K562 (cell line): ENCODE results near the gene ZNF189. TPM values are rescaled to one million over a fixed set of nuclear protein-coding genes. Genes with fewer than 3 reads are reported as not detected.

Experiments
- ATF1 ChIP-seq, 2 experiments: fragments of 450-650 bp in 1 of 2; IDR thresholded peaks; 2 replicates each; pipeline ENCODE4 v1.6.1; 2016; ENCODE audit warnings: missing compliant biosample characterization in 1 of 2, missing genetic modification characterization in 1 of 2
- CBFB ChIP-seq: sonication (generic); formaldehyde crosslinking; IDR thresholded peaks from 2 replicates; pipeline ENCODE4 v1.4.0; 2020; ENCODE audit warnings: mild to moderate bottlenecking, missing genetic modification reagents
- CBX3 ChIP-seq, 2 experiments: IDR thresholded peaks; 1 replicate in 1 of 2; 2 replicates in 1 of 2; pipeline ENCODE4 v1.6.1; 2012; ENCODE audit warnings: inconsistent platforms in 2 of 2, low read length in 2 of 2, borderline replicate concordance in 1 of 2, control low read depth in 1 of 2
- CCAR2 ChIP-seq: fragments of 200-400 bp; formaldehyde crosslinking; IDR thresholded peaks from 2 replicates; pipeline ENCODE4 v1.6.1; 2017; ENCODE audit warnings: mild to moderate bottlenecking, low read depth, low read length
- CHCHD3 ChIP-seq: fragments of 250-450 bp; sonication (Bioruptor Pico); IDR thresholded peaks from 2 replicates; pipeline ENCODE4 v2.1.2; 2022; ENCODE audit warnings: mild to moderate bottlenecking
- DACH1 ChIP-seq: fragments of 450-650 bp; IDR thresholded peaks from 2 replicates; pipeline ENCODE4 v1.6.1; 2018; ENCODE audit not compliant: partially characterized antibody
- EGR1 ChIP-seq: fragments of 450-650 bp; conservative IDR thresholded peaks from 2 replicates; pipeline ENCODE4 v1.6.1; 2017; ENCODE audit warnings: mild to moderate bottlenecking
- GATA2 ChIP-seq: sonication (generic); formaldehyde crosslinking; IDR thresholded peaks from 2 replicates; pipeline ENCODE4 v1.4.0; 2020; ENCODE audit warnings: mild to moderate bottlenecking, missing genetic modification reagents
- KAT7 ChIP-seq: sonication (generic); formaldehyde crosslinking; IDR thresholded peaks from 2 replicates; pipeline ENCODE4 v1.8.0; 2022; ENCODE audit warnings: missing genetic modification reagents, mild to moderate bottlenecking, borderline replicate concordance
- MAFG ChIP-seq: fragments of 450-650 bp; conservative IDR thresholded peaks from 2 replicates; pipeline ENCODE4 v1.6.1; 2016; ENCODE audit warnings: missing genetic modification characterization, missing compliant biosample characterization
- NCOA4 ChIP-seq: fragments of 450-650 bp; IDR thresholded peaks from 2 replicates; pipeline ENCODE4 v1.6.1; 2018; ENCODE audit warnings: mild to moderate bottlenecking; ENCODE audit not compliant: partially characterized antibody
- PTRF ChIP-seq: fragments of 450-650 bp; IDR thresholded peaks from 2 replicates; pipeline ENCODE4 v1.6.1; 2016; ENCODE audit warnings: mild to moderate bottlenecking, missing genetic modification characterization, missing compliant biosample characterization
- PURB ChIP-seq: sonication (generic); formaldehyde crosslinking; IDR thresholded peaks from 2 replicates; pipeline ENCODE4 v1.9.0; 2021; ENCODE audit warnings: low read depth, mild to moderate bottlenecking, missing genetic modification reagents
- RB1 ChIP-seq: fragments of 450-650 bp; IDR thresholded peaks from 2 replicates; pipeline ENCODE4 v1.6.1; 2017; ENCODE audit warnings: low read depth, mild to moderate bottlenecking
- RFX7 ChIP-seq: fragments of 250-450 bp; sonication (Bioruptor Pico); IDR thresholded peaks from 2 replicates; pipeline ENCODE4 v1.5.1; 2021; ENCODE audit warnings: mild to moderate bottlenecking
- RHOXF2B ChIP-seq: fragments of 250-450 bp; sonication (Bioruptor Pico); conservative IDR thresholded peaks from 2 replicates; pipeline ENCODE4 v1.5.1; 2021
- SRSF1 ChIP-seq: fragments of 200-400 bp; formaldehyde crosslinking; IDR thresholded peaks from 2 replicates; pipeline ENCODE4 v1.6.1; 2017; ENCODE audit warnings: mild to moderate bottlenecking, low read depth, low read length, moderate library complexity
- TCF7 ChIP-seq: sonication (generic); IDR thresholded peaks from 2 replicates; pipeline ENCODE4 v1.6.1; 2016; ENCODE audit warnings: antibody characterized with exemption, borderline replicate concordance
- ZNF584 ChIP-seq: fragments of 200-800 bp; sonication (Bioruptor generic); IDR thresholded peaks from 2 replicates; pipeline ENCODE4 v1.6.1; 2016; ENCODE audit warnings: low read depth, mild to moderate bottlenecking, missing genetic modification characterization, missing compliant biosample characterization
- polyA plus RNA-seq, 8 experiments: library from polyadenylated mRNA; depleted of rRNA in 4 of 8; stranded (reverse) in 5 of 8; unstranded in 3 of 8; fragments of >200 nt; fragmentation: Nextera tagmentation in 2 of 8; fragmentation: Illumina TruSeq in 1 of 8; extraction: Ambion mirVana in 2 of 8; extraction: Trizol in 1 of 8; gene quantifications; 2 replicates each; pipeline versions ENCODE4 v1.2.1 to v1.2.3, GENCODE V29; 2011 to 2014; ENCODE audit warnings: inconsistent platforms in 1 of 8, missing spikeins in 1 of 8
- total RNA-seq, 7 experiments: library from RNA; depleted of rRNA in 6 of 7; stranded (reverse); fragments of >200 nt in 6 of 7; fragmentation: Illumina TruSeq in 2 of 7; extraction: Trizol in 2 of 7; gene quantifications; 2 replicates each; pipeline versions ENCODE4 v1.2.1 to v1.2.3, GENCODE V29; 2011 to 2021; ENCODE audit warnings: low replicate concordance in 1 of 7
- TF ChIP-seq, protein P1 (sequence below): sonication (generic); formaldehyde crosslinking; IDR thresholded peaks from 2 replicates; pipeline ENCODE4 v1.8.1; 2023; ENCODE audit warnings: mild to moderate bottlenecking, missing genetic modification reagents
- TF ChIP-seq, protein P2 (sequence below): fragments of 250-450 bp; sonication (Bioruptor Pico); IDR thresholded peaks from 2 replicates; pipeline ENCODE4 v1.8.0; 2022; ENCODE audit warnings: inconsistent platforms, mild to moderate bottlenecking, moderate library complexity, borderline replicate concordance
- TF ChIP-seq, protein P3 (sequence below): fragments of 250-450 bp; sonication (Bioruptor Pico); IDR thresholded peaks from 2 replicates; pipeline ENCODE4 v1.5.0; 2020; ENCODE audit warnings: mild to moderate bottlenecking
- TF ChIP-seq, protein P4 (sequence below): fragments of 250-450 bp; sonication (Bioruptor Pico); IDR thresholded peaks from 2 replicates; pipeline ENCODE4 v1.8.0; 2022; ENCODE audit warnings: moderate library complexity, mild to moderate bottlenecking, inconsistent platforms

ZNF189 gene
- total and polyA plus RNA-seq, 9 of the 15 experiments (the other 6 are each of a cell fraction or from before 2014, with no cell fraction given) = 2.4 to 15.3 (median 6.4) TPM

DNA sequence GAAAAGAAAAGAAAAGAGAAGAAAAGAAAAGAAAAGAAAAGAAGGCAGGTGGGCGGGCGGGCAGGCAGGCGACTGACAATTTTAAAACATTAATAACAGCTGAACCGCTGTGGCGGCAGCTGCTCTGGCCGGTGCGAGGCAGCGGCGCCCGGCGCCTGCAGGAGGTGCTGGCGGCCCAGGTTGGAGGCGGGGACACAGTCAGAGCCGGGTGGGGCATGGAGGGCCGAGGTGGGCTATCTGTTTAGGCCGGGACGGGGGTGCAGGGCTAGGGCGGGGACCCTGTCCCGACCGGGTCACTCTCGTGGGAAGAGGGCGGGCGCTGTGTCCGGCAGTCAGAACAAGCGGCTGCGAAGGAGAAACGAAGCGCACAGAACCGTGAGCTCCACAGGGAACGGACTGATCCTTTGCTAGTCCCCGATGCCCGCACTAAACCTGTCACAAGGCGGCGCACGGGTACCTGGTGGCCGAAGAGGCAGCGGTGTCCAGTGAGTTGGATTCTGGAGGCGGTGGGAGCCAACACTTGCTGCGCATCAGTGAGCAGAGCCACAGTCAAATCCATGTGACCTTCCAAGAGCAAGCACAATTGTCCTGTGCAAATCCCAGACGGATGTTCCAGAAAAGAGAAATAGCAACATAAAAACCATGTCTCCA lies 50.5 kb downstream of the ZNF189 start (continued):
- TF ChIP-seq RB1 = 0 out of 2 replicates have a peak, but pooled peaks have one; percentile 45
- no peak for TF ChIP-seq CBFB (CRISPR knock-in tag)
- TF ChIP-seq PURB (CRISPR knock-in tag) = no peak
- no peak for TF ChIP-seq PTRF (tag)
- no peak for TF ChIP-seq SRSF1
- no peak for TF ChIP-seq MAFG
- TF ChIP-seq KAT7 (CRISPR knock-in tag) = no peak
- peak; percentile 50; the same call in 1 of the 2 replicates for TF ChIP-seq EGR1
- TF ChIP-seq, protein P1, sequence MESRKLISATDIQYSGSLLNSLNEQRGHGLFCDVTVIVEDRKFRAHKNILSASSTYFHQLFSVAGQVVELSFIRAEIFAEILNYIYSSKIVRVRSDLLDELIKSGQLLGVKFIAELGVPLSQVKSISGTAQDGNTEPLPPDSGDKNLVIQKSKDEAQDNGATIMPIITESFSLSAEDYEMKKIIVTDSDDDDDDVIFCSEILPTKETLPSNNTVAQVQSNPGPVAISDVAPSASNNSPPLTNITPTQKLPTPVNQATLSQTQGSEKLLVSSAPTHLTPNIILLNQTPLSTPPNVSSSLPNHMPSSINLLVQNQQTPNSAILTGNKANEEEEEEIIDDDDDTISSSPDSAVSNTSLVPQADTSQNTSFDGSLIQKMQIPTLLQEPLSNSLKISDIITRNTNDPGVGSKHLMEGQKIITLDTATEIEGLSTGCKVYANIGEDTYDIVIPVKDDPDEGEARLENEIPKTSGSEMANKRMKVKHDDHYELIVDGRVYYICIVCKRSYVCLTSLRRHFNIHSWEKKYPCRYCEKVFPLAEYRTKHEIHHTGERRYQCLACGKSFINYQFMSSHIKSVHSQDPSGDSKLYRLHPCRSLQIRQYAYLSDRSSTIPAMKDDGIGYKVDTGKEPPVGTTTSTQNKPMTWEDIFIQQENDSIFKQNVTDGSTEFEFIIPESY = peak; percentile 76
- TF ChIP-seq NCOA4 = no peak
- peak in 1 of 2 experiments; percentile 38; a peak in 2 of 3 replicates for TF ChIP-seq CBX3 (IDR thresholded peaks at IDR 0.05; ENCODE audit: borderline replicate concordance in 1 of 2, low read length in 2 of 2)
- no peak for TF ChIP-seq ATF1 (CRISPR knock-in tag; IDR thresholded peaks at IDR 0.05)
- peak; percentile 39 for TF ChIP-seq ATF1 (tag; IDR thresholded peaks at IDR 0.05)
- no peak for TF ChIP-seq CCAR2
- TF ChIP-seq TCF7 = 0 out of 2 replicates have a peak, but pooled peaks have one; percentile 27
- TF ChIP-seq, protein P2, sequence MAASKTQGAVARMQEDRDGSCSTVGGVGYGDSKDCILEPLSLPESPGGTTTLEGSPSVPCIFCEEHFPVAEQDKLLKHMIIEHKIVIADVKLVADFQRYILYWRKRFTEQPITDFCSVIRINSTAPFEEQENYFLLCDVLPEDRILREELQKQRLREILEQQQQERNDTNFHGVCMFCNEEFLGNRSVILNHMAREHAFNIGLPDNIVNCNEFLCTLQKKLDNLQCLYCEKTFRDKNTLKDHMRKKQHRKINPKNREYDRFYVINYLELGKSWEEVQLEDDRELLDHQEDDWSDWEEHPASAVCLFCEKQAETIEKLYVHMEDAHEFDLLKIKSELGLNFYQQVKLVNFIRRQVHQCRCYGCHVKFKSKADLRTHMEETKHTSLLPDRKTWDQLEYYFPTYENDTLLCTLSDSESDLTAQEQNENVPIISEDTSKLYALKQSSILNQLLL (CRISPR knock-in tag) = no peak
- TF ChIP-seq, protein P3, sequence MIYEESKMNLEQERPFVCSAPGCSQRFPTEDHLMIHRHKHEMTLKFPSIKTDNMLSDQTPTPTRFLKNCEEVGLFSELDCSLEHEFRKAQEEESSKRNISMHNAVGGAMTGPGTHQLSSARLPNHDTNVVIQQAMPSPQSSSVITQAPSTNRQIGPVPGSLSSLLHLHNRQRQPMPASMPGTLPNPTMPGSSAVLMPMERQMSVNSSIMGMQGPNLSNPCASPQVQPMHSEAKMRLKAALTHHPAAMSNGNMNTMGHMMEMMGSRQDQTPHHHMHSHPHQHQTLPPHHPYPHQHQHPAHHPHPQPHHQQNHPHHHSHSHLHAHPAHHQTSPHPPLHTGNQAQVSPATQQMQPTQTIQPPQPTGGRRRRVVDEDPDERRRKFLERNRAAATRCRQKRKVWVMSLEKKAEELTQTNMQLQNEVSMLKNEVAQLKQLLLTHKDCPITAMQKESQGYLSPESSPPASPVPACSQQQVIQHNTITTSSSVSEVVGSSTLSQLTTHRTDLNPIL (CRISPR knock-in tag) = no peak
- no peak for TF ChIP-seq RFX7 (CRISPR knock-in tag)
- TF ChIP-seq GATA2 (CRISPR knock-in tag) = no peak
- no peak for TF ChIP-seq RHOXF2B
- TF ChIP-seq, protein P4, sequence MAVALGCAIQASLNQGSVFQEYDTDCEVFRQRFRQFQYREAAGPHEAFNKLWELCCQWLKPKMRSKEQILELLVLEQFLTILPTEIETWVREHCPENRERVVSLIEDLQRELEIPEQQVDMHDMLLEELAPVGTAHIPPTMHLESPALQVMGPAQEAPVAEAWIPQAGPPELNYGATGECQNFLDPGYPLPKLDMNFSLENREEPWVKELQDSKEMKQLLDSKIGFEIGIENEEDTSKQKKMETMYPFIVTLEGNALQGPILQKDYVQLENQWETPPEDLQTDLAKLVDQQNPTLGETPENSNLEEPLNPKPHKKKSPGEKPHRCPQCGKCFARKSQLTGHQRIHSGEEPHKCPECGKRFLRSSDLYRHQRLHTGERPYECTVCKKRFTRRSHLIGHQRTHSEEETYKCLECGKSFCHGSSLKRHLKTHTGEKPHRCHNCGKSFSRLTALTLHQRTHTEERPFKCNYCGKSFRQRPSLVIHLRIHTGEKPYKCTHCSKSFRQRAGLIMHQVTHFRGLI (CRISPR knock-in tag) = no peak
- TF ChIP-seq DACH1 = peak; percentile 88
- no peak for TF ChIP-seq CHCHD3 (CRISPR knock-in tag)
- TF ChIP-seq ZNF584 (CRISPR knock-in tag) = no peak
